ENCODE measurements around the gene ATP1A2.

ATP1A2 gene

DNA sequence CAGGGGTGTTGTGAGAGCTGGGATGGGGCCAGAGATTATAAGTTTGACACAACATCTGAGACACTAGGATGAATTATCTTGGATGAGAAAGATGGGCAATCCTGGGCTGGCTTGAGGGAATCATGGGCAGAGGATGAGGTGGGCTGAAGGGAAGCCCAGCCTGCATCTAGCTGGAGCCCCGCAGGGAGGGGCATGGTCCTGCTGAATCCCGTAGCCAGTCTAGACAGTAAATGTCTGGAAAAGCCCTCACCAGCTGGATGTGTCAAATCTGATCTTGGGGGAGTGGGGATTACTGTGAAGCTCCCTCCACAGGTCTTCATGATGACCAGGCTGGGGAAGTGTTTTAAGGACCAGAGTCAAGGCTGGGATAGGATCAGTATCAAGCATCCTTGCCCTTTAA is 71.2 kb downstream of the ATP1A2 start:
- no peak for DNase-seq

DNA sequence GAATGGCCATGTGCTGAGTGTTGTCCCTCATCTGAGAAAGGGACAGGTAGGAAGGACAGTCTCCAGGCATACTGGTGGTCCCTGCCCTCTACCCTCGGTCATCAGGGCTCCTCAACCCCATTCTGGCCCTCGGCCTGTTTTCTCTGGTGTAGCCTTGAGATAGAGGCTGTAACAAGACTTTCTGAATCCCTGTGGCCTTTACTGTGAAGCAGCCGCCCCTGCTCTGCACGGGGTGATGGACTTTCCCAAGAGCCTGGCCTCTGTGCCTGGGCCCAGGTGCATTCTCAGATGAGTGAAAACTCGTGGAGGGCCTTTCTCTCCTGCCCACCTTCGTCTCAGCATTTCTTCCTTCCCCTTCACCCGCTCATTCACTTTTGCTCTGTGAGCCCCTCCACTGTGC is 71.8 kb downstream of the ATP1A2 start:
- no peak for DNase-seq

DNA sequence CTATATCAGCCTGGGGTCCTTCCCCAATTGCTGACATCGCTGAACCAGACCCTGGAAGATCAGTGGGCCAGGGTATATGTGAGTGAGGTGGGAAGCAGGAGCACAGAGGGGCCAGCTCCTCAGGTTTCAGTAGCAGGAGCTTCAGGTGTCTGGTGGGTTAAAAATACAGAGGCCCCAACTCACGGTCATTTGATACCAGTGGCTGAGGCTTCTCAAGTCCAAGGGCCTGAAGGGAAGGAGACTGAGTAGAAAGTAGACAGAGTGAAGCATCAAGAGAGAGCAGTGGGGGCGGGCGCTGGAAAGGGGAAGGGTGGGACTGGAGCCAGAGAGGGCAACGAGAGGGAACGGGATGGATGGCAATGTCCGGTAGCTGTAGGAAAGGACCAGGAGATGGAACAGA is 72.8 kb downstream of the ATP1A2 start:
- no peak for DNase-seq

DNA sequence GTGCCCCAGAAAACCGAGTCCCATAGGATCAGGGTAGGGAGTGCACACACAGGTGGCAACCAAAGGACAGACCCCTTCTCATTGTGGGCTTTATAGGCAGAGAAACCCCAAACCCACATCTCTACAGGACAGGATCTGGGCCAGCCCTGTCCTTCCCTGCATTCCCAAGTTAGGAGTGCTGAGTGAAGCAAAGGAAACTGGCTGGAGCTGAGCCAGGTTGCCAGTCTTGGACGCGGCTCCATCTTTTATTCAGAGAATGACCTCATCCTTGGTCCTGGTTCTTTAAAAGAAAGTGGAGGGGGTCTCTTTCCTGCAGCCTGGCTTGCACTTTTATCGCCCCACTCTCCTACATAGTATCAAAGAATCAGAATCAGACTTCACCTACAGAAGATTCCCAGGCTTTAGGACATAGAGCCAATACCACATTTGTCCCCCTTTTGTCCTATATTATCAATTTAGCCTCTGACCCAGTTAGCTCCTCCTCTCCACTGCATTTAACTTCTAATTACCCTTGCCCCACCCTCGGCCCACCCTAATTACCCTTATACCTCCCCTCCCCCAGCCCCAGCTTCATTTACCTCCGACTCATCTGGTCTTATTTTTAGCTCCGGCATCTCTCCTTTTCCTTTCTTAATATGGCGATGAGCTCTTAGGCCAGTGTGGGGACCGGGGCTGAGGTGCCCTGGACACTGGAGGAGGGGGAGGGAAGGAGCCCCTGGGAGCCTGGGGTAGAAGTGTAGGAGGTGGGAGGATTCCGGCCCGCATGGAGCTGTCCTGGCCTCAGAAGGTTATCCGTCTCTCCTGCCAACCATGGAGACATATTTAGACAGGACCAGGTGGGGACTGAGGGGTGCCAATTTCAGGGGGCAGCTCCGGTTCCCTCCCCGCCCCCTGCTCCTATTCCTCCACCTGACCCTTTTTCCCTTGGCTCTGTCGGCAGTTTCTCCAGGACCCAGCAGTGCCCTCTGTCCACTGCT is 74.4 kb downstream of the ATP1A2 start, which contains the start of gene CASQ1:
Gene CASQ1, plus strand, starts transcription at position 927 of the 977 bp plus-strand sequence. CDS start 177 bp downstream, outside the sequence.
- no peak for DNase-seq

DNA sequence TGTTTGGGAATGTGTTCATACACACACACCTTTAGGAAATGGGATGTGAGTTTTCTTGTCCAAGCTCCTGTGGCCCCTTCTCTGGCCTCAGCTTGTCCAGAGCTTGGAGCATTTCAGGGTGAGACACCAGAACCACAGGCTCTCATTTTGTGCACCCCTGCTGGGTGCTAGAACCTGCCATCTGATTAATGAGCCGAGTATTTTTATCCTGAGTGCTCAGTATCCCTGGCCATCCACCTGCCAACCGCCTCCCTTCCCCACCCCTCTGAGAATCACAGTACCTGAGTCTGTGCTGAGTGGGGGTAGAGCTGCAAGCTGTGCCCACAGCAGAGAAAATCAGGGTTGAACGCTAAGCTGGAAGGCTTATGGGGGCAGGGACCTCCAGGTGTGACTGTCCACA is 76.2 kb downstream of the ATP1A2 start:
- DNase-seq = no peak

DNA sequence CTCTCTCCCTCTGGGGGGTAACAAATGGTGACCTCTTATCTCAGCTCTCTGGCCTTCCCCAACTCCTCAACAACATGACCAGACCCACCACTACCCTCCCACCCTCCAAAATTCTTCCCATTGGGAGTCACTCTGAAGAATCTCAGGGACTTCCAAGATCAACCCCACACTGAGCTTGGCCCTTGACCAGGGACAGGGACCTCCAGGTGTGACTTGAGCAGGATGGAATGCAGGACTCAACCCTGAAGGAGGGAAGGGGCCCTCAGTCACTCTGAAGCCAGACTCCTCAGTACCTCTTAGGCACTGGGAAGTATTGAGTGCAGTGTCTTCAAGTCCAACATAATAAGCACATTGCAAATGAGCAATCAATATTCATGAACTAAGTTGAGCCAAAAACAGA is 76.7 kb downstream of the ATP1A2 start:
- DNase-seq = no peak

Measured in T1000 (cell line).